GM12865 (cell line): Measurements from ENCODE around the gene CPNE9.

ENCODE experiments used
- DNase-seq: peaks from one replicate; pipeline ENCODE4 v3.0.0; 2010; ENCODE audit warnings: low read depth
- H3K4me3 ChIP-seq: 2 replicates; pipeline ENCODE4 v1.5.1; 2011; ENCODE audit warnings: mild to moderate bottlenecking, low read depth, low read length, control low read depth
- TF ChIP-seq, protein P1 (sequence below): IDR thresholded peaks from 2 replicates; pipeline ENCODE4 v1.5.1; 2011; ENCODE audit warnings: low read length, control low read depth, low read depth, inconsistent platforms; ENCODE audit not compliant: insufficient read depth; ENCODE audit errors: missing control alignments

The CPNE9 gene

DNA sequence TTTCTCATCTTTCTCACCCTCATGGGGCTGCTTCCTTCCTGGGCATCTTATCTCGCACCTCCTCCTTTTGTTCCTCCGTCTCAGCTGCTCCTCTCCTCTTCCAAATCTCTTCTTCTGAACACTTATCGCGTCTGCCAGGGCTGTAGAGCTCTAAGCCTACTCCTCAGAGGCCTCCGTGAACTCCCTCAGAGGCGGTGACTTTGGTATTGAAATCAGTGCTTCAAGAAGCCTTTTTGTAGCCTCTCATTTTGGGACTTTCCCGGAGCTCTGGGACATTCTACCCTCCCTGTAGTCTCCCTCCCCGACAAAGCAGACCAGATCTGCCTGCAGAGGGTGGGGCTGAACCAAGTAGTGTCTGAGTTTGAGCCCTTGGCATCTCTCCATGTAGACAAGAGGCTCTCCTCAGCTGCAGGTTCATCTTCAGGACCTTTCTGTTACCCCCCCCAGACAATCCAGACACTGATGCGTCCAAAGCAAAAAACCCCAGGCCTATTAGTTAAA is 17.5 kb upstream of the CPNE9 start:
- TF ChIP-seq, protein P1, sequence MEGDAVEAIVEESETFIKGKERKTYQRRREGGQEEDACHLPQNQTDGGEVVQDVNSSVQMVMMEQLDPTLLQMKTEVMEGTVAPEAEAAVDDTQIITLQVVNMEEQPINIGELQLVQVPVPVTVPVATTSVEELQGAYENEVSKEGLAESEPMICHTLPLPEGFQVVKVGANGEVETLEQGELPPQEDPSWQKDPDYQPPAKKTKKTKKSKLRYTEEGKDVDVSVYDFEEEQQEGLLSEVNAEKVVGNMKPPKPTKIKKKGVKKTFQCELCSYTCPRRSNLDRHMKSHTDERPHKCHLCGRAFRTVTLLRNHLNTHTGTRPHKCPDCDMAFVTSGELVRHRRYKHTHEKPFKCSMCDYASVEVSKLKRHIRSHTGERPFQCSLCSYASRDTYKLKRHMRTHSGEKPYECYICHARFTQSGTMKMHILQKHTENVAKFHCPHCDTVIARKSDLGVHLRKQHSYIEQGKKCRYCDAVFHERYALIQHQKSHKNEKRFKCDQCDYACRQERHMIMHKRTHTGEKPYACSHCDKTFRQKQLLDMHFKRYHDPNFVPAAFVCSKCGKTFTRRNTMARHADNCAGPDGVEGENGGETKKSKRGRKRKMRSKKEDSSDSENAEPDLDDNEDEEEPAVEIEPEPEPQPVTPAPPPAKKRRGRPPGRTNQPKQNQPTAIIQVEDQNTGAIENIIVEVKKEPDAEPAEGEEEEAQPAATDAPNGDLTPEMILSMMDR, result no peak
- DNase-seq, result peak; percentile 17
- H3K4me3 ChIP-seq, result no peak overlapping the region

DNA sequence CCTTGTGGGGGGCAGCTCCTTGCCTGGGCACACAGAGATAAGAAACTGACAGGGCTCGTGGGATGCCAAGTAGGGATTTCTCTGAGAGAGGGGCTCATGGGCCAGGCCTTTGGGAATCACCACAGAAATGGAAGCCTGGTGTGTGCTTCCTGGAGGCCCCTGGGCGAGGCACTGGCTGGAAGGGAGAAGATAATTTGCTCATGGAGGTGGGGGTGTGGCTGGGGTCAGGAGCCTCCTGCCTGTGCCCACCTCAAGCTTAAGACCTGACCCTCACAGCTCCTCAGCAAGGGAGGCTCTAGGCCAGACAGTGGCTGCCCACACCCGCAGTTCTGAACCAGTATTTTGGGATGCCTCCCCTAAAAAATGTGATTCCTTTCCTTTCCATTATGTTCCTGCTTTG is 16.9 kb upstream of the CPNE9 start:
- no peak for DNase-seq
- H3K4me3 ChIP-seq, result no peak overlapping the region
- TF ChIP-seq, protein P1, result no peak

DNA sequence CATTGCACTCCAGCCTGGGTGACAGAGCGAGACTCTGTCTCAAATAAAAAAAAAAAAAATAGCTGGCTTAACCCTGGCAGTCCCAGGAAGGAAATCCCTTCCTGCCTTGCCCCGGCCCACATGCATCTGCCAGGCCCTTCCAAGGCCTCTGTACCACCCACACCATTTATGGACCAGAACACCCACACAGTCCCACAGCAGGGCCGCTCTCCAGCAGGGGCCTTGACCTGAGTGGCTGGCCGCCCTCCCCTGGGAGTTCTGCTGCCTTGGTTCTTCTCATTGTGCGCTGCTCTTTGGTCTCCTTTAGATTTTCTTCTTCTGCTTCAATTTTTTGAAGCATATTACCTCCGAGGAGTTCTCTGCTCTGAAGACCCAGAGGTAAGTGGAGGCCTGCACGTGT is 16.1 kb upstream of the CPNE9 start:
- no peak overlapping the region for H3K4me3 ChIP-seq
- TF ChIP-seq, protein P1, result no peak
- DNase-seq, result no peak

DNA sequence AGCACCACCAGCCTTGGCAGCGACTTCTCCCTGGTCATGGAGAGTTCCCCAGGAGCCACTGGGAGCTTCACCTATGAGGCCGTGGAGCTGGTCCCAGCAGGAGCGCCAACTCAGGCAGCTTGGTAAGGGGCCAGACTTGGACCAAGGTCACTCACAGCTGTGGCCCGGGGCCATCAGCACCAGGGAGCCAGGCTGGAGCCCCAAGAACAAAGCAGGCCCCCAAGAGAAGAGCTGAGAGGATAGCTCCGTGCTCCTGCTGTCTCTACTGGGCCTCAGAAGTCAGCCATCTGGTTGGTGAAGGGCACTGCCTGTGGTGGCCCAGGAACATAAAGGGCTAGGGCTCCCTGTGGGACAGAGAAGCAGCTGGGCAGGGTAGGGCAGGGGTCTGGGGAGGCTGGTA is 14.7 kb upstream of the CPNE9 start:
- TF ChIP-seq, protein P1, result no peak
- H3K4me3 ChIP-seq, result no peak overlapping the region
- DNase-seq, result no peak

DNA sequence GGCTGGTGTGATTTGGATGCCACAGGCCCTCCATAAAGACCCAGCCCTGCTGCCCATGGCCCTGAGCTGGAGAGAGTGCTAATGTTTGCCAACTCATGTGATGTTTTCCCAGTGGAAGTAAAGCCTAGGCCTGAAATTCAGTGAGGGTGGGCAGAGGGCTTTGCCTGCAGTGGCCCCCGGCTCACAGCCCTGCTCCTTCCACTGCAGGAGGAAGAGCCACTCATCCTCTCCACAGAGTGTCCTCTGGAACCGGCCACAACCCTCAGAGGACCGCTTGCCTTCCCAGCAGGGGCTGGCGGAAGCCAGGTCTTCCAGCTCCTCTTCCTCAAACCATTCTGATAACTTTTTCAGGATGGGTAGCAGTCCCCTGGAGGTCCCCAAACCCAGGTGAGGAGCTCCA is 13.9 kb upstream of the CPNE9 start:
- TF ChIP-seq, protein P1, result no peak
- DNase-seq, result no peak
- H3K4me3 ChIP-seq, result no peak overlapping the region

DNA sequence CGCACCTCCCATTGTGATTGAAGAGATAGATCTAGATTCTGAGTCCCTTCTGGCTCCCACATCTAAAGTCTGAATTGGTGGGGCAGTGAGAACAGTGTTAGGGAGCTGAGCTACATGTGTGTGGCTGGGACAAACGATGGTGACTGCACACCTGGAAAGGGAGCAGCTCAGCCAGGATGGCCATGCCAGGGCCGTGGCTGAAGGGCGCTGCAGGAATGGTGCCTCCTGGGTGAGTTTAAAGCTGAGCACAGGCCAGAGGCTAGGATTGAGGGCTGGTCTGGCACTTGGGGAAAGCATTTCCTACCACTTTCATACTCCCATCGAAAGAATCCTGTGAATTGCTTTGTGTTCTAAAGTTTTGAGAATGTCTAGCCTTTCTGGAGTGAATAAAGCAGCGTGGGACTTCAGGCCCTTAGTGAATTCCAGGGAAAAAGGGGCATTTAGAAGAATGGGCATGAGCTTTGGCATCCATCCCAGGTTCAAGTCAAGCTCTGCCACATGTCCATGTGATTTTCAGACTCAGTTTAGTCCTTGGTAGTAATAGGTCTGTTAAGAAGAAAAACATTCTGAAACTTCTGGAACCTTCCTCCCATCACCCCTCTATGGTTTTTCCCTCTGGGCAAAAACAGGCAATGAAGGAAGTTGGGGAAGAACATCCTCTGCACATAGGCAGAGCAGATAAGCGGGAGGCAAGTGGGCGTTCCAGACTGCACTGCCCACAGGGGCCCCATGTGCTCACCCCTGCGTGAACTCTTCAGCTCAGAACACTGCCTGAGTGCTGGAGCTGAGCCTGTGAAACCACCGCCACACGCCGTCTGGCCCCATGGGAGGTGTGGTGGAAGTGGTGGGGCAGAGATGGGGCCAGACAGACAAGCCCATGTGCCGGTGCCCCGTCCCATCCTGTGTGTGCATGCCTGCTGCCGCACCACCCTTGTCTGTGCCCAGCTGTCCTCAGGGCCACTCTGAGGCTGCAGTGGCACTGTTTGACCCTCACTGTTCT is 12.9 kb upstream of the CPNE9 start:
- peak; percentile 77 for DNase-seq
- TF ChIP-seq, protein P1, result no peak
- no peak overlapping the region for H3K4me3 ChIP-seq
